GM19455 (cell line): ENCODE results near the gene RAB22A.

Source experiments
- ATAC-seq: cut with Tn5 transposase; IDR thresholded peaks from one replicate; pipeline ENCODE4 v1.9.1; 2021; ENCODE audit not compliant: unreplicated experiment

The RAB22A gene

DNA sequence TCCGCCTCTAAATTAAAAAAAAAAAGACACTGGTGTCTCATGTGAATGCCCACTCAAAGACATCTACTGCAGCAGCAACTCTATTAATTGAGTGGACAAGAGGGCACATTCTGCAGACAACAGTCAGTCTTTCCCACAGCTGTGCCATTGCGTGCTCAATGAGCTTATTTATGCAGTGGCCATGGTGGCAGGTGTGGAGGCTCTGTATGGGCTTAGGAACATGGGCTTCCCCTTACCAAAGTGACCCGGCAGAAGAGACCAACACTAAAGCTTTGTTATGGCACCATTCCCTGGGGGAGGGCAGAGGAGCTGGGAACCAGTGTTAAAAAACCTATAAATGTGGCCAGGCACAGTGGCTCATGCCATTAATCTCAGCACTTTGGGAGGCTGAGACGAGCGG, 75.3 kb downstream of the RAB22A start:
- ATAC-seq, result no peak

- no peak for ATAC-seq
Observed at GRCh38 chr20:58388028-58388601, 78.6 kb downstream of the RAB22A start.

GRCh38 chr20:58388882-58389323, 79.4 kb downstream of the RAB22A start, which contains the start of gene VAPB:
Gene VAPB (plus strand): TSS chr20:58389229. CDS start chr20:58389460, 231 bp downstream.
- ATAC-seq, result peak; percentile 97

GRCh38 chr20:58389324-58389967, 79.9 kb downstream of the RAB22A start:
- peak; percentile 31 for ATAC-seq

- ATAC-seq, result no peak
Observed at GRCh38 chr20:58389968-58390658, 80.6 kb downstream of the RAB22A start.

DNA sequence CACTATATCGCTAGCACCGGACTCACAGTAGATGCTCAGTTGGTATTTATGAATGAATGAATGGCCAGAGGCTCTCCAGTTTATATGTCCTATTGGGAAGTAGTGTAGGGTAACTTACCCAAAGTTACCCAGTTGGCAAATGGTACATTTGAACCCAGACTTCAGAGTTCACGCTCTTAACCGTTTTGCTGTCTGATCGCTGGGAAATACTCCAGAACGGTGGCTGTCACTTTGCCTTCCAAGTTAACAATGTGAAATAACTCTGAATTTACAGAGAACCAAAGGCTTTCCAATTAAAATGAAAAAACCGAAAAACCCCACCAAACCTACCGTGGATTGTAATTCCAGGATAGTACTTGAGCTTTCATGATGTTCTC, 81.1 kb downstream of the RAB22A start:
- no peak for ATAC-seq

- ATAC-seq, result no peak
Observed at GRCh38 chr20:58392286-58392685, 82.8 kb downstream of the RAB22A start.

GRCh38 chr20:58393299-58393698, 83.8 kb downstream of the RAB22A start:
- no peak for ATAC-seq

- ATAC-seq, result no peak
Observed at GRCh38 chr20:58394801-58395200, 85.3 kb downstream of the RAB22A start.

GRCh38 chr20:58395604-58396003, 86.1 kb downstream of the RAB22A start:
- ATAC-seq, result no peak

- no peak for ATAC-seq
Observed at GRCh38 chr20:58397429-58397828, 87.9 kb downstream of the RAB22A start.

DNA sequence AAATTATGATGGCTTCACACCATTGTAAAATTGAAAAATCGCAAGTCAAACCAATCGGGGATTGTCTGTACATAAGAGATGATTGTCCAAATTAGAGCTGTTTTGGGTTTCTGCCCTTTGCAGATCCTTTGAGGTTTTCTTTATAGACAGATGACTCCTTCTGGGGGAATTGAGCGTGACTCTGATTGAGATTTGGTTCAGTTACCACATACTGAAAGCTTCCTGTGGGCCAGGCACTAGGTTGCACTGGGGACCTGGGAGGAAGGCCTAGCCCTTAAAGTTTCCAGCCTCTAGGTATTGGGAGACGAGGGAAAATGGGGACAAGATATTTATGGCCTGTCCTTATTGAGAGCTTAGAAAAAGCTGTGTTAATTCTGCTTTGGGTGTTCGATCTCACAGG, 88.7 kb downstream of the RAB22A start:
- ATAC-seq, result no peak

DNA sequence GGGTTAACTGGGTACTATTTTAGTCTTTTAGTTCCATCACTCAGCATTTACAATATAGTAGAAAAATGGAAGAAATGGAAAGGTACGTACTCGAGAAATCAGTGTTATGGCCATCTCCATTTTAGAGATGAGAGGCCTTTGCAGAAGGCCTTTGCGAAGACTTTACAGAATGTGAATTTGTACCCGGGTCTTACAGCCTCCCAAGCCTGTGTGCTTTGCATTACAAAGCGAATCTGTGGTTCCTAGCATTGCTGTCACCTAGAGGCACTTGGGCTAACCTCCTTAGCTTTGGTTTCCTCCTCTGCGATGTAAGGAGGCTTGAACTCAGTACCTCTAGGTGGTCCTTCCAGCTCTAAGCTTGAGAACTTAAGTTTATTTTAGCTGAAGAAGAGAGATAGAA, 90.4 kb downstream of the RAB22A start:
- ATAC-seq, result no peak

GRCh38 chr20:58401162-58401561, 91.6 kb downstream of the RAB22A start:
- ATAC-seq, result no peak

- no peak for ATAC-seq
Observed at GRCh38 chr20:58402305-58402704, 92.8 kb downstream of the RAB22A start.

DNA sequence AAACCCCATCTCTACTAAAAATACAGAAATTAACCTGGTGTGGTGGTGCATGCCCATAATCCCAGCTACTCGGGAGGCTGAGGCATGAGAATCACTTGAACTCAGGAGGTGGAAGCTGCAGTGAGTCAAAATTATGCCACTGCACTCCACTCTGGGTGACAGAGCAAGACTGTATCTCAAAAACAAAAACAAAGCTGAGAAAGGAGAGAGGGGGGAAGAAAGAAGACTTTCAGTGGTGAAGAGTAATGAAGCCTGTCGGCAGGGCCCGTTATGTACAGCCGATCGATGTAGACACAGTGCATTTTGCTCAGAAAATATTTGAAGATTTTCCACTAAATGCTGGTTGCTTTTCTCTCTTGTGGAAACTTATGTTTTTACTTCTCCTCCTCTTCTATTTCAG, 93.3 kb downstream of the RAB22A start:
- ATAC-seq, result peak; percentile 71

DNA sequence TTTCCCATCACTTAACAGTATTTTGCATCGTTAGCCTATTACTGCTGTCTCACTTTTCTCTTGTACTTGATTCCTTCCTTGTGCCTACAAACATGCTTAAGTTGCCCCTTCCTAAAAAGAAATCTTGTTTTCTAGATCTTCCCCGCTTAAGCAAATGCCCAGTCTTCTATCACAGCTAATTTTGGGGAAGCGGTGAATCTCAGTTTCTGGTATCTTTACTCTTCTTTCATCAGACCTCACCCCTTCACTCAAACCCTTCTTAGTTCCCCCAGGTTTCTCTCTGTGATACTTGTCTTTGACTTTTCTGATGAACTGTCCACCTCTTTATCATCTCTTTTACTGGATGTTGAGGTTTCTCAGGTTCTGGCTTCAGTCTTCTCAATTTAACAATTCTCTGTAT, 93.8 kb downstream of the RAB22A start:
- no peak for ATAC-seq

DNA sequence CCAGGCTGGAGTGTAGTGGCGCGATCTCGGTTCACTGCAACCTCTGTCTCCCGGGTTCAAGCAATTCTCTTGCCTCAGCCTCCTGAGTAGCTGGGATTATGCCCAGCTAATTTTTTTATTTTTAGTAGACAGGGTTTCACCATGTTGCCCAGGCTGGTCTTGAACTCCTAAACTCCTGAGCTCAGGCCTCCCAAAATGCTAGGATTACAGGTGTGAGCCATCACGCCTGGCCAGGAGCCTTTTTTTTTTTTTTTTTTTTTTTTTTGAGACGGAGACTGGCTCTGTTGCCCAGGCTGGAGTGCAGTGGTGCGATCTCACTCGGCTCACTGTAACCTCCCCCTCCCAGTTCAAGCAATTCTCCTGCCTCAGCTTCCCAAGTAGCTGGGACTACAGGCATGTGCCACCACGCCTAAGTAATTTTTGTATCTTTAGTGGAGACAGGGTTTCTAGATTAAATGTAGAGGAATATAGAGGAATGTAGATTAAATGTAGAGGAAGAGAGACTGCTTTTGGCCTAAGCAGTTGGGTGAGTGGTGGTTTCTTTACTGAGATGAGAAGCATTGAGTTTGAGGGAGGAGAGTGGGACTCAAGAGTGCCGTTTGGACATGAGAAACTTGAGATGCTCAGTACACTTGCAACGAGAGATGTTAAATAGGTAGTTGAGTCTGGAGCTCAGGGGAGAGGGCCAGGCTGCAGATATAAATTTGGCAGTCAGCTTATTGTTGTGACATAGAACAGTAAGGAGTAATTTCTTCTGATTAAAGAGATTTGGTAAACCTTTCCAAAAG, 96.2 kb downstream of the RAB22A start:
- no peak for ATAC-seq

GRCh38 chr20:58406422-58407001, 97.0 kb downstream of the RAB22A start:
- no peak for ATAC-seq

GRCh38 chr20:58407201-58407873, 97.8 kb downstream of the RAB22A start:
- ATAC-seq, result no peak
